ENCODE results near the gene CDH20.

Gene CDH20

DNA sequence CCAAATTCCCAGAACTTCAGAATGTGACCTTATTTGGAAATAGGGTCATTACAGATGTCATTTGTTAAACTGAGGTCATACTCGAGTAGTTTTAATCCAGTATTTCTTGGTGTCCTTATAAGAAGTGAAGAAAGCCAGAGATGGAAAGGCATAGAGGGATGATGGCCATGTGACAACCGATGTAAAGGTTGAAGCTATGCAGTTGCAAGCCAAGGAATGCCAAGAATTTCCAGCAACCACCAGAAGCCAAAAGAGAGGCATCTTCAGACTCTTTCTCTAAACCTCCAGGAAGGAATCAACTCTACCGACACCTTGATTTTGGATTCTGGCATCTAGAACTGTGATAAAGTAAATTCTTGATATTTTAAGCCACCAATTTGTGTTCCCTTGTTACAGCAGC is 242.2 kb downstream of the CDH20 start:
- DNase-seq (ENCODE audit: low read depth): no peak

GRCh38 chr18:61578846-61579245 is 245.6 kb downstream of the CDH20 start:
- DNase-seq (ENCODE audit: low read depth): no peak

DNA sequence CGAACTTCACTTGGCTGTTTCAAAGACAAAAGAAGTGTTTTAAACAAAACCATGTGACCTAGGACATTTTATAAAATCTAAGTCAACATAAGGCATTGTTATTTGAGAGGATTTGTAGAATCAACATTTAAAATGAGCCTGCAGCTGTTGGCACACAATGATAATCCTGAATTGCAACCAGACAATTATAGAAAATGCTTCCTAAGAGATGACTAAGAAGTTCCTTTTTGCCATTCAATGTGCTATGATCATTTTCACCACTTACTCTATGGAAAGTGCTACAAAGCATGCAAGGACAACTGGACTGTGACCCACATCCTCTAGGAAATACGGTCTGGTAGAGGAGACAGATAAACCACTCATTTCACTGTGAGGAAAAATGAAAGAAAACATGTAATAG is 246.4 kb downstream of the CDH20 start:
- DNase-seq (ENCODE audit: low read depth): no peak

DNA sequence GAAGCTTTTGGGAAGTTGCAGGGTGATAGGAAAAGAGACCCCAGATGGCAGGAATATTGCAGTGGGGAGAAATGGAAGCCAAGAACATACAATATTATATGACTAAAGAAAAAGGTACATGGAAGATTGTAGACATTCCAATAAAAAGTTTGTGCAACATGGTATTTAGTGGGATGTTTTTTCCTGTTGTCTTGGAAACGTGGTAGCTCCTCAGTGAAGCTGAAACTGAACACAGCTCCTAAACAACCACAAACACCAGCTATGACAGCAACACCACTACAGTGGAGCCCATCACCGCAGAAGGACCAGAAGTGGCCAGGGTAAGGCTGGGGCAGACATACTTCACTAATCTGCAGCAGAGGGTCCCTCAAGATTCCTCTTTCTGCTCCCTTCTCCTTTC is 246.8 kb downstream of the CDH20 start:
- no peak for DNase-seq (ENCODE audit: low read depth)

GRCh38 chr18:61581578-61582201 is 248.5 kb downstream of the CDH20 start:
- no peak for DNase-seq (ENCODE audit: low read depth)

DNA sequence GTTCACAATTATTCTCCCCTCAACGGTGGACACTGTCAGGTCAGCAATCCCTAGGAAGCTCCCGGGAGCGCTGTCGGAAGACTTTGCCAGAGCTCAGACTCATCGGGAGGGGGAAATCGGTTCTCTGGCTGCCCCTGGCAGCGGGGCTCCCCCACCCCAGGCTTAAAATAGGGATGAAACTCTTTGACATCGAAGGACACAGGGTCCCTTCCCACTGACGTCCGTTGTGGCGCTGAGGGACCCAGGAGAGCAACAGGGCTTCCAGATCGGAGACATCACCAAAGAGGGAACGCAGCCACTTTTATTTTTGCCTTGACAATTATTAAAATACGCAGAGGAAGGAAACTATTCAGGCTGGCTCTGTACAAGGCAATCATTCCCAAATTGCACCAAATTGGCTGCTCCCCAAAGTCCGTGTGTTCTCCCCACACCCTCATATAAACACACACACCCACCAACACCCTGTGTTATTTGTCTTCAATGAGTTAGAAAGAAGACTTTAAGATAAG is 249.0 kb downstream of the CDH20 start:
- DNase-seq (ENCODE audit: low read depth): no peak

DNA sequence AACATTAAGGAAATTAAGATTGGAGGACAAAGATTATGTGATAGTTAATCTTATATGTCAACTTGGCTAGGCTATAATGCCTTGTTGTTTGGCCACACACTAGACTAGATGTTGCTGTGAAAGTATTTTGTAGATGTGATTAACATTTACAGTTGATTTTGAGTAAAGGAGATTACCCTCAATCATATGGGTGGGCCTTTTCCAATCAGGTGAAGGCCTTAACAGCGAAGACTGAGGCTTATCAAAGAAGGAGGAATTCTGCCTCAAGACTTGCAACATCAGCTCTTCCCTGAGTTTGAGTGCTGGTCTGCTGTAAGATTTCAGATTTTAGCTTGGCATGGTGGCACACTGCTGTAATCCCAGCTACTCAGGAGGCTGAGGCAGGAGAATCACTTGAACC is 250.3 kb downstream of the CDH20 start:
- DNase-seq (ENCODE audit: low read depth): no peak

DNA sequence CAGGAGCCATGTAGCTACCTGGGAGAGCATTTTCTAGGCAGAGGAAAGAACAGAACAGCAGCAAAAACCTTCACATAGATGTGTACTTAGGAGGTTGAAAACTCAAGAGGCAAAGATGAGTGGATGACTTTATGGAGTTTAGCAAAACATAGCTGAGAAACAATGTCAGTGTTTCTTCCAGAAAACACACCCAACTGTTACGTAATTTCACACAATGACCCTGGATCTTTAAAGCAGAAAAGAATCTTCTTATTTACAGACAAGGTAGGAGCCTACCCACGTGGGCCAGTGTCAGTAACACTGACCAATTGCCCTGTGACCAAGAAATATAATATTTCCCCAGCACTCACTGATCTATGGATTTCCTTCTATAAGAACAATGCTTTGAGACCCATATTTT is 254.6 kb downstream of the CDH20 start:
- DNase-seq (ENCODE audit: low read depth): no peak

- DNase-seq (ENCODE audit: low read depth): no peak
Measured at GRCh38 chr18:61589053-61589723, 256.0 kb downstream of the CDH20 start.

DNA sequence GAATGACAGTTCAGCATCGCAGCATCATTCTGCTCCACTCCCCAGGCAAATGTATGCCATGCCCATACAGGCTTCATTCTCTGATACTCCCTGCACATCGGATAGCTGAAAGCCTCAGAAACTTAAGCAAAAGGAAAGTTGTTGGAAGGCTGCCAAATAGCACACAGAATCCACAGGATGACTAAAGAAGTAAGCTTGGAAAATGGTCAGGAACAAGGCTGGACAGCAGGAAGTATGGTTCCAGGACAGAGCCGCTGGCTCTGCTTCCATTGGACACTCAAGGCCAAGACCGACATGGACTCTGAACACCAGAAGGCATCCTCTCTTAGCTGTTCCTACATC is 256.5 kb downstream of the CDH20 start:
- DNase-seq (ENCODE audit: low read depth): no peak

GRCh38 chr18:61591253-61591652 is 258.0 kb downstream of the CDH20 start:
- no peak for DNase-seq (ENCODE audit: low read depth)

- DNase-seq (ENCODE audit: low read depth): no peak
Measured at GRCh38 chr18:61595615-61596251, 262.5 kb downstream of the CDH20 start.

- DNase-seq (ENCODE audit: low read depth): no peak
Measured at GRCh38 chr18:61596296-61596695, 263.1 kb downstream of the CDH20 start.

- no peak for DNase-seq (ENCODE audit: low read depth)
Measured at GRCh38 chr18:61597316-61597715, 264.1 kb downstream of the CDH20 start.

DNA sequence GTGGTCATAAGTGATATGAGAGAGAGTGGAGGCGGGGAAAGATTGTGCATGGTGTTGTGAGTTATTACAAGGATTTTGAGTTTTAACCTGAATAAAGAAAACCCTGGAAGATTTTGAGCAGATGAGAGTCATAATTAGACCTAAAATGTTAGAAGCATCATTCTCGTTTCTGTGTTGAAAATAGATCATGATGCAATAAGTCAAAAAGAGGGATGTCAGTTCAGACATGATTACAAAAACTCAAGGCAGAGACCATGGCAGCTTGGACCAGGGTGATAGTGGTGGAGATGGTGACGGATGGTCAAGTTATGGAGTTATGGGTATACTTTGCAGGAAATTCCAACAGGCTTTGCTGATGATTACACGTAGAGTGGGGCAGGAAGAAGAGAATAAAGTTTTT is 267.2 kb downstream of the CDH20 start:
- no peak for DNase-seq (ENCODE audit: low read depth)

GRCh38 chr18:61602836-61603235 is 269.6 kb downstream of the CDH20 start:
- DNase-seq (ENCODE audit: low read depth): no peak

Measured in non-pigmented ciliary epithelial cell (primary cell).